ENCODE measurements around the gene RAPGEF4. TPM values are rescaled to one million over a fixed set of nuclear protein-coding genes. Genes with fewer than 3 reads are reported as not detected.

Gene RAPGEF4
- total RNA-seq, 6 experiments from 2014 or later, result 9.5 to 18.4 (median 14.7) TPM

- H3K4me1 ChIP-seq, result no peaks in the 10 kb centered on the region
- H3K27ac ChIP-seq, result no peak overlapping the region
- DNase-seq, result no peak
- 59% methylated on average over 4 of the region's 6 CpGs for WGBS (ENCODE audit: insufficient coverage, low coverage, low lambda C conversion rate, missing lambda C conversion rate)
- peak in 2 of 4 donors; percentile 39 to 56 for ATAC-seq
- TF ChIP-seq, protein P1, sequence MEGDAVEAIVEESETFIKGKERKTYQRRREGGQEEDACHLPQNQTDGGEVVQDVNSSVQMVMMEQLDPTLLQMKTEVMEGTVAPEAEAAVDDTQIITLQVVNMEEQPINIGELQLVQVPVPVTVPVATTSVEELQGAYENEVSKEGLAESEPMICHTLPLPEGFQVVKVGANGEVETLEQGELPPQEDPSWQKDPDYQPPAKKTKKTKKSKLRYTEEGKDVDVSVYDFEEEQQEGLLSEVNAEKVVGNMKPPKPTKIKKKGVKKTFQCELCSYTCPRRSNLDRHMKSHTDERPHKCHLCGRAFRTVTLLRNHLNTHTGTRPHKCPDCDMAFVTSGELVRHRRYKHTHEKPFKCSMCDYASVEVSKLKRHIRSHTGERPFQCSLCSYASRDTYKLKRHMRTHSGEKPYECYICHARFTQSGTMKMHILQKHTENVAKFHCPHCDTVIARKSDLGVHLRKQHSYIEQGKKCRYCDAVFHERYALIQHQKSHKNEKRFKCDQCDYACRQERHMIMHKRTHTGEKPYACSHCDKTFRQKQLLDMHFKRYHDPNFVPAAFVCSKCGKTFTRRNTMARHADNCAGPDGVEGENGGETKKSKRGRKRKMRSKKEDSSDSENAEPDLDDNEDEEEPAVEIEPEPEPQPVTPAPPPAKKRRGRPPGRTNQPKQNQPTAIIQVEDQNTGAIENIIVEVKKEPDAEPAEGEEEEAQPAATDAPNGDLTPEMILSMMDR (IDR thresholded peaks at IDR 0.05), result no peak
- no peak for TF ChIP-seq POLR2A (IDR thresholded peaks at IDR 0.05)
- intact Hi-C loops (cut with DNase I), result loop anchor here in 1 of 2 donors (5.0 kb wide), 1 partner anchor 125 kb away; no protein-coding TSS in a partner anchor
- no peak overlapping the region for H3K4me3 ChIP-seq
- no peaks in the 10 kb centered on the region for H3K9me3 ChIP-seq
- no peaks in the 10 kb centered on the region for H3K27me3 ChIP-seq
- no peaks in the 10 kb centered on the region for H3K36me3 ChIP-seq
These were observed 71.4 kb downstream of the RAPGEF4 start for GRCh38 chr2:172806996-172807395.

GRCh38 chr2:172808156-172808555, 72.5 kb downstream of the RAPGEF4 start:
- 80% methylated on average over 4 of the region's 4 CpGs for WGBS (ENCODE audit: insufficient coverage, low coverage, low lambda C conversion rate, missing lambda C conversion rate)
- H3K4me3 ChIP-seq, result no peak overlapping the region
- DNase-seq, result no peak
- intact Hi-C loops (cut with DNase I), result loop anchor here in 1 of 2 donors (5.0 kb wide), 1 partner anchor 124 kb away; no protein-coding TSS in a partner anchor
- no peaks in the 10 kb centered on the region for H3K9me3 ChIP-seq
- no peak for ATAC-seq
- no peaks in the 10 kb centered on the region for H3K36me3 ChIP-seq
- no peaks in the 10 kb centered on the region for H3K4me1 ChIP-seq
- TF ChIP-seq POLR2A (IDR thresholded peaks at IDR 0.05), result no peak
- TF ChIP-seq, protein P1 (IDR thresholded peaks at IDR 0.05), result no peak
- no peaks in the 10 kb centered on the region for H3K27me3 ChIP-seq
- no peak overlapping the region for H3K27ac ChIP-seq

DNA sequence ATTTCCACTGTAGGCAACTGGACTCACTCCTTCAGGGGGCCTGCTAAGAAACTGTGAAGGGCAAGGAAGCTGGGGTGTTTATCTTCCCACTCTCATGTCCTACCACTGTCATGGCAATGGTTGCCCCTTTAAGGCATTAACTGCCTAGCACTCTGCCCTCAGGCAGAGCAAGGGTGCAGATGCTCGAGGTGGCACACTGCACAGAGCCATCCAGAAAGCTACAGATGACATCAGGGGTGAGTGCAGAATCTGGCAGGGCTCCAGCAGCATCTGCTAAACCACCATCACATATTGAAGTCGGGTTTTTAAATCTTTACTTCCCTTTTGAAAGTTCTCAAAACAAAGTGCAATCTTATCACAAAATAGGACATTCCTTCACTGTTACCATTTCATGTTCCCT, 75.4 kb downstream of the RAPGEF4 start:
- intact Hi-C loops (cut with DNase I), result loop anchor here in 1 of 2 donors (5.0 kb wide), 1 partner anchor 121 kb away; no protein-coding TSS in a partner anchor
- no peak overlapping the region for H3K4me3 ChIP-seq
- 8% methylated on average over 2 of the region's 2 CpGs for WGBS (ENCODE audit: insufficient coverage, low coverage, low lambda C conversion rate, missing lambda C conversion rate)
- H3K36me3 ChIP-seq, result no peaks in the 10 kb centered on the region
- H3K9me3 ChIP-seq, result no peaks in the 10 kb centered on the region
- DNase-seq, result no peak
- no peaks in the 10 kb centered on the region for H3K4me1 ChIP-seq
- ATAC-seq, result no peak
- no peaks in the 10 kb centered on the region for H3K27me3 ChIP-seq
- no peak for TF ChIP-seq POLR2A (IDR thresholded peaks at IDR 0.05)
- TF ChIP-seq, protein P1 (IDR thresholded peaks at IDR 0.05), result no peak
- H3K27ac ChIP-seq, result no peak overlapping the region

GRCh38 chr2:172812158-172812744, 76.6 kb downstream of the RAPGEF4 start:
- H3K36me3 ChIP-seq, result no peaks in the 10 kb centered on the region
- H3K4me3 ChIP-seq, result no peak overlapping the region
- DNase-seq, result no peak
- no peaks in the 10 kb centered on the region for H3K9me3 ChIP-seq
- H3K27me3 ChIP-seq, result no peaks in the 10 kb centered on the region
- ATAC-seq, result no peak
- no peak for TF ChIP-seq POLR2A (IDR thresholded peaks at IDR 0.05)
- TF ChIP-seq, protein P1 (IDR thresholded peaks at IDR 0.05), result no peak
- no peak overlapping the region for H3K27ac ChIP-seq
- H3K4me1 ChIP-seq, result no peaks in the 10 kb centered on the region
- WGBS (ENCODE audit: insufficient coverage, low coverage, low lambda C conversion rate, missing lambda C conversion rate), result 77% methylated on average over 7 of the region's 7 CpGs
- intact Hi-C loops (cut with DNase I), result loop anchor here in 1 of 2 donors (5.0 kb wide), 1 partner anchor 120 kb away; no protein-coding TSS in a partner anchor
